Effector memory CD8-positive, alpha-beta T cell (primary cell): ENCODE results near the gene FAM13C.

Experiments
- ATAC-seq: fragments of 150-1000 bp; cut with Tn5 transposase; replicated peaks from 2 replicates; pipeline ENCODE4 v1.10.0; 2021; ENCODE audit warnings: mild to moderate bottlenecking, moderate library complexity
- DNase-seq, 3 experiments: peaks; one replicate each; pipeline ENCODE4 v3.0.0; 2021
- H3K27ac Mint-ChIP-seq, 2 donors: one replicate each; pipeline ENCODE4 v1.8.0; 2022; ENCODE audit warnings: mild to moderate bottlenecking in 2 of 2, mixed read lengths in 2 of 2, moderate library complexity in 2 of 2
- H3K27me3 Mint-ChIP-seq, 2 donors: one replicate each; pipeline ENCODE4 v1.8.0; 2022; ENCODE audit warnings: mixed read lengths in 2 of 2
- H3K36me3 Mint-ChIP-seq: one replicate; pipeline ENCODE4 v1.8.0; 2022; ENCODE audit warnings: mild to moderate bottlenecking, moderate library complexity, mixed read lengths; ENCODE audit not compliant: insufficient read depth
- H3K4me1 Mint-ChIP-seq, 2 donors: one replicate each; pipeline ENCODE4 v1.8.0; 2022; ENCODE audit warnings: low read depth in 2 of 2, mixed read lengths in 2 of 2
- H3K4me3 Mint-ChIP-seq, 2 donors: one replicate each; pipeline ENCODE4 v1.8.0; 2022; ENCODE audit warnings: mild to moderate bottlenecking in 2 of 2, mixed read lengths in 2 of 2, moderate library complexity in 2 of 2
- H3K9me3 Mint-ChIP-seq, 2 donors: one replicate each; pipeline ENCODE4 v1.8.0; 2022; ENCODE audit warnings: mixed read lengths in 2 of 2

The FAM13C gene

DNA sequence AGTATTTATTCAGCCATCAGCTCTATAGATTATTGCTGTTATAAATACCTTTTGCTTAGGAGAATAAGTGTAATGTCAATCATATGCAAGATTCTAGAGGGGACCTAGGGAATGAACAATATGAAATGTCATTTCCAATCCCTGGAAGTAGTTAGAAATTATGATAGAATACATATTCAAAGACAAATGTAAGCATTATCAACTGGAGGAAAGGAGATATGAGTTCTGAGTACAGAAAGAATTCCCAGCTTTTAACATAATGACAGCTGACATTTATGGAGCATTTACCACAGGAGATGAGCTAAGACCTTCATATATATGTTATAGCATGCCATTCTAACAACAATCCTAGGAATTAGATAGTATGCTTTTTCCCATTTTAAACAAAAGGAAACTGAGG lies 86.2 kb downstream of the FAM13C start:
- H3K9me3 Mint-ChIP-seq: peaks cover 0 to 4% of the 10 kb centered on the region in 2 donors
- H3K27ac Mint-ChIP-seq: no peak overlapping the region
- no peaks in the 10 kb centered on the region for H3K36me3 Mint-ChIP-seq
- no peak for DNase-seq
- no peak for ATAC-seq
- H3K27me3 Mint-ChIP-seq: no peaks in the 10 kb centered on the region
- H3K4me1 Mint-ChIP-seq: no peaks in the 10 kb centered on the region
- no peak overlapping the region for H3K4me3 Mint-ChIP-seq

GRCh38 chr10:59273445-59273844 lies 88.9 kb downstream of the FAM13C start:
- Mint-ChIP-seq H3K27ac (no peak overlapping the region), H3K27me3 (no peaks in the 10 kb centered on the region), H3K4me3 (no peak overlapping the region), H3K4me1 (no peaks in the 10 kb centered on the region), H3K9me3 (peaks cover 0 to 3% of the 10 kb centered on the region in 2 donors), H3K36me3 (no peaks in the 10 kb centered on the region)
- ATAC-seq (no peak), DNase-seq (no peak)

GRCh38 chr10:59272061-59272460 lies 90.3 kb downstream of the FAM13C start:
- Mint-ChIP-seq H3K4me1 (no peaks in the 10 kb centered on the region), H3K36me3 (no peaks in the 10 kb centered on the region), H3K27me3 (no peaks in the 10 kb centered on the region), H3K27ac (no peak overlapping the region), H3K9me3 (peaks cover 0 to 4% of the 10 kb centered on the region in 2 donors), H3K4me3 (no peak overlapping the region)
- no peak for DNase-seq
- no peak for ATAC-seq

GRCh38 chr10:59271160-59271559 lies 91.2 kb downstream of the FAM13C start:
- ATAC-seq (no peak), DNase-seq (no peak)
- Mint-ChIP-seq H3K27ac (no peak overlapping the region), H3K27me3 (no peaks in the 10 kb centered on the region), H3K36me3 (no peaks in the 10 kb centered on the region), H3K4me3 (no peak overlapping the region), H3K9me3 (peaks cover 0 to 4% of the 10 kb centered on the region in 2 donors), H3K4me1 (no peaks in the 10 kb centered on the region)

DNA sequence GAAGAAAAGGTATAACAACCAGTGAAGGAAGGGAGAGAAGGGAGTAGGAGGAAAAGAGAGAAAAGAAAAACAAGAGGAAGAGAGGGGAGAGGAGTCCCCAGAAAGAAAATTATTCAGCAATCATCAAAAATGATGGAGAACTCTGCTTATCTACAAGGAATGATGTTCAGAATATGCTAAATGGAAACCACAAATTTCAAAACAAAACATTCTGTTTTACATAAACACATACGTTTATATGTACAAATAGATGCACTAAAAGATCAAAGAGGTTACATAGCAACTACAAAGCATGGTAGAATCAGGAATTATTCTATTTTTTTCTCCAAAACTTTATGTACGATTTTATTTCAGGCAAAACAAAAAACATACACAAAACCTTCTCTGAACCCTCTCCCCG lies 91.9 kb downstream of the FAM13C start:
- Mint-ChIP-seq H3K27ac (no peak overlapping the region), H3K36me3 (no peaks in the 10 kb centered on the region), H3K27me3 (no peaks in the 10 kb centered on the region), H3K4me3 (no peak overlapping the region), H3K4me1 (no peaks in the 10 kb centered on the region), H3K9me3 (peaks cover 0 to 4% of the 10 kb centered on the region in 2 donors)
- no peak for ATAC-seq
- DNase-seq: no peak

DNA sequence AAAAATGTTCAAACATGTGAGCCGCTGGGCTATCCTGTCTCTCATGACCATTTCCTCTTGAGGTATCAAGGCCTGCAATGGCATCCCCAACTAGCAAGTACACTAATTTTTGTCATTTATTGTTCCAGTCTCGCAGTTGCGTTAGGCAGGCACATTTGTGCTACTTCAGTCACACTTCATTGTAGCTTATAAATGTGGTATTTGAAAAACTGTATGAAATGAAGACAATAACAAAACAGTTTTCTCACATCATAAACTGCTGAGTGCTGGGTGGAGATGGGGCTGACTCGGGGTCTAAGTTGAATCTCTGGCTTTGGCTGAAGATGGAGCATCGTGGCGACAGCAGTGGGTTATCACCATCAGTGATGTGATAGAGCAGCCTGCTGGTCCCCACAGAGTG lies 92.7 kb downstream of the FAM13C start:
- no peak overlapping the region for H3K27ac Mint-ChIP-seq
- peaks cover 0 to 2% of the 10 kb centered on the region in 2 donors for H3K9me3 Mint-ChIP-seq
- no peaks in the 10 kb centered on the region for H3K4me1 Mint-ChIP-seq
- no peak for ATAC-seq
- H3K4me3 Mint-ChIP-seq: no peak overlapping the region
- H3K36me3 Mint-ChIP-seq: no peaks in the 10 kb centered on the region
- no peak for DNase-seq
- H3K27me3 Mint-ChIP-seq: no peaks in the 10 kb centered on the region

GRCh38 chr10:59268460-59268859 lies 93.9 kb downstream of the FAM13C start:
- peaks cover 0 to 2% of the 10 kb centered on the region in 2 donors for H3K9me3 Mint-ChIP-seq
- no peak overlapping the region for H3K27ac Mint-ChIP-seq
- no peak for DNase-seq
- H3K36me3 Mint-ChIP-seq: no peaks in the 10 kb centered on the region
- no peak overlapping the region for H3K4me3 Mint-ChIP-seq
- ATAC-seq: no peak
- no peaks in the 10 kb centered on the region for H3K27me3 Mint-ChIP-seq
- no peaks in the 10 kb centered on the region for H3K4me1 Mint-ChIP-seq

- Mint-ChIP-seq H3K4me1 (no peaks in the 10 kb centered on the region), H3K36me3 (no peaks in the 10 kb centered on the region), H3K27ac (no peak overlapping the region), H3K9me3 (peaks cover 0 to 2% of the 10 kb centered on the region in 2 donors), H3K4me3 (no peak overlapping the region), H3K27me3 (no peaks in the 10 kb centered on the region)
- ATAC-seq (no peak), DNase-seq (no peak)
These were observed 96.0 kb downstream of the FAM13C start for GRCh38 chr10:59266321-59266720.

- H3K27me3 Mint-ChIP-seq: no peaks in the 10 kb centered on the region
- H3K4me3 Mint-ChIP-seq: no peak overlapping the region
- peaks cover 0 to 2% of the 10 kb centered on the region in 2 donors for H3K9me3 Mint-ChIP-seq
- DNase-seq (no peak), ATAC-seq (no peak)
- H3K27ac Mint-ChIP-seq: no peak overlapping the region
- H3K36me3 Mint-ChIP-seq: no peaks in the 10 kb centered on the region
- H3K4me1 Mint-ChIP-seq: no peaks in the 10 kb centered on the region
These were observed 97.2 kb downstream of the FAM13C start for GRCh38 chr10:59265141-59265540.

- DNase-seq: no peak
- Mint-ChIP-seq H3K4me3 (no peak overlapping the region), H3K36me3 (no peaks in the 10 kb centered on the region), H3K4me1 (no peaks in the 10 kb centered on the region), H3K27ac (no peak overlapping the region), H3K9me3 (peaks cover 0 to 5% of the 10 kb centered on the region in 2 donors), H3K27me3 (no peaks in the 10 kb centered on the region)
- no peak for ATAC-seq
These were observed 103.5 kb downstream of the FAM13C start for GRCh38 chr10:59258890-59259289.

DNA sequence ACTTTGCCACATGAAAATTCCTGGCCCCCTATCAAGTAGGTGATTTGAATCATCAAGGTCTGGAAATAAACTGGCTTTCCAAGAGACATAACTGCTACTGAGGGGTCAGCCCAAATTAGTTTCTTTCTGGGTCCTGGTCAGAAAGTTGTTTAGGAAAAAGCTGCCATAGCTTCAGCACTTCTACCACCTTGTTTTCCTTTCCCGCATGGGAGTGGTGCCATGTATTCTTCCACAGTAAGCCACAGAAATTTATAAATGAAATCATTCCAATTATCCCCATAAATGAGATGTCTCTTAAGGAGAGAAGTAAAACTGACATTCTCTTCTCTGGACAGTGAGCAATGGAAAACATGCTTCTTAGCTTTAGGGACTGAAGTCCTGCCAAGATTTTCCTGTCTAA lies 105.1 kb downstream of the FAM13C start:
- Mint-ChIP-seq H3K36me3 (no peaks in the 10 kb centered on the region), H3K27ac (no peak overlapping the region), H3K9me3 (peaks cover 0 to 5% of the 10 kb centered on the region in 2 donors), H3K27me3 (no peaks in the 10 kb centered on the region), H3K4me3 (no peak overlapping the region), H3K4me1 (no peaks in the 10 kb centered on the region)
- ATAC-seq (no peak), DNase-seq (no peak)

DNA sequence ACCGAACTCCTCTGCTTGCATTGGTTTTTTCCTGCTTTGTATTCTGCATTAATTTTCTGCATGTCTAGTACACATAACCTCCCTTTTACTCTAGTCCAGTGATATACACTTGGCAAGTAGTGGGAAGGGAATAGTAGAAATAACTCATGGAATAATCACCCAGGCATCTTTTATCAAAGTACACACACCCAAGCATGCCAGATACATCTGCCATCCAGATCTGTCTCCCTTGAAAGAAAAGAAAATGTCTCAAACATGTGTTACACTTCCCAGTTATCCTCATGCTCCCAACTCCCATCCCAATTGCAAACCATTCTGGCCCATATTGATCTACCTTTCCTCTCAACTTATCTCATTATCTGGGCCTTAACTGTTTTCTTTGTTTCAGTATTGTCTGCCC lies 106.9 kb downstream of the FAM13C start:
- ATAC-seq (no peak), DNase-seq (no peak)
- H3K36me3 Mint-ChIP-seq: peaks cover 3% of the 10 kb centered on the region
- no peak overlapping the region for H3K27ac Mint-ChIP-seq
- H3K27me3 Mint-ChIP-seq: no peaks in the 10 kb centered on the region
- peaks cover 0 to 5% of the 10 kb centered on the region in 2 donors for H3K9me3 Mint-ChIP-seq
- no peaks in the 10 kb centered on the region for H3K4me1 Mint-ChIP-seq
- no peak overlapping the region for H3K4me3 Mint-ChIP-seq

- H3K27me3 Mint-ChIP-seq: no peaks in the 10 kb centered on the region
- no peak overlapping the region for H3K4me3 Mint-ChIP-seq
- DNase-seq: no peak
- H3K4me1 Mint-ChIP-seq: no peaks in the 10 kb centered on the region
- ATAC-seq: no peak
- H3K9me3 Mint-ChIP-seq: peaks cover 0 to 7% of the 10 kb centered on the region in 2 donors
- no peak overlapping the region for H3K27ac Mint-ChIP-seq
- peaks cover 3% of the 10 kb centered on the region for H3K36me3 Mint-ChIP-seq
These were observed 109.9 kb downstream of the FAM13C start for GRCh38 chr10:59252491-59252890.

GRCh38 chr10:59245686-59246085 lies 116.7 kb downstream of the FAM13C start:
- DNase-seq (no peak), ATAC-seq (no peak)
- H3K4me3 Mint-ChIP-seq: no peak overlapping the region
- H3K36me3 Mint-ChIP-seq: no peaks in the 10 kb centered on the region
- no peaks in the 10 kb centered on the region for H3K27me3 Mint-ChIP-seq
- H3K9me3 Mint-ChIP-seq: peaks cover 0 to 4% of the 10 kb centered on the region in 2 donors
- no peaks in the 10 kb centered on the region for H3K4me1 Mint-ChIP-seq
- no peak overlapping the region for H3K27ac Mint-ChIP-seq

- no peak for ATAC-seq
- Mint-ChIP-seq H3K4me1 (no peaks in the 10 kb centered on the region), H3K36me3 (no peaks in the 10 kb centered on the region), H3K4me3 (no peak overlapping the region), H3K27me3 (no peaks in the 10 kb centered on the region), H3K9me3 (peaks cover 0 to 4% of the 10 kb centered on the region in 2 donors), H3K27ac (no peak overlapping the region)
- no peak for DNase-seq
These were observed 117.5 kb downstream of the FAM13C start for GRCh38 chr10:59244871-59245270.
